Measurements from ENCODE around the gene EDEM2.

DNA sequence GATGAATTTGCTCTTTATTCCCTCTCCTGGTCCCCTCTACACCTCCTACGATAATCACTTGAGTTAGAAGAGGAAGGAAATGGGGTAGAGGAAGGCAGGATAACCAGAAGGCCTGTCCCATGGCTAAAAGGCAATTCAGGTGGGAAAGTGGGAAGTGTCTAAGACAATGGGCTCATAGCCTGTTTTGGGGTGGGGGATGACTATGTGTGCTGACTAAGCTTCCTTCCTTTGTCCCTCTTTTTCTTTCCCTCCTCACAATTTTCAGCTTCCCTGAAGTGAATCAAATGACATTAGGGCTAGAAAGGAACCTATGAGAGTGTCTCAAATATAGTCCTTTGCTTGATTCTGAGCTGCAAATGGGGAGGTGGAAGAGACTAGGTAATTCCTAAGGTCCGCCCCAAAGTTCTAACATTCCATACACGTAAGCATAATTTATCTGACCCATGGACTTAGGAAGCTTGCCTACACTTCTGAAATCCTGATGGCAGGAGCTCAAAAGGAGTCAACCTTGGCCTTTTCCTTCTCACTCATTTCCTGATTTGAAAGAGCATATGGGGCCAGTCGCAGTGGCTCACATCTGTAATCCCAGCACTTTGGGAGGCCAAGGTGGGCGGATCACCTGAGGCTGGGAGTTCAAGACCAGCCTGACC, 24.3 kb downstream of the EDEM2 start:
- TF ChIP-seq, protein P1, sequence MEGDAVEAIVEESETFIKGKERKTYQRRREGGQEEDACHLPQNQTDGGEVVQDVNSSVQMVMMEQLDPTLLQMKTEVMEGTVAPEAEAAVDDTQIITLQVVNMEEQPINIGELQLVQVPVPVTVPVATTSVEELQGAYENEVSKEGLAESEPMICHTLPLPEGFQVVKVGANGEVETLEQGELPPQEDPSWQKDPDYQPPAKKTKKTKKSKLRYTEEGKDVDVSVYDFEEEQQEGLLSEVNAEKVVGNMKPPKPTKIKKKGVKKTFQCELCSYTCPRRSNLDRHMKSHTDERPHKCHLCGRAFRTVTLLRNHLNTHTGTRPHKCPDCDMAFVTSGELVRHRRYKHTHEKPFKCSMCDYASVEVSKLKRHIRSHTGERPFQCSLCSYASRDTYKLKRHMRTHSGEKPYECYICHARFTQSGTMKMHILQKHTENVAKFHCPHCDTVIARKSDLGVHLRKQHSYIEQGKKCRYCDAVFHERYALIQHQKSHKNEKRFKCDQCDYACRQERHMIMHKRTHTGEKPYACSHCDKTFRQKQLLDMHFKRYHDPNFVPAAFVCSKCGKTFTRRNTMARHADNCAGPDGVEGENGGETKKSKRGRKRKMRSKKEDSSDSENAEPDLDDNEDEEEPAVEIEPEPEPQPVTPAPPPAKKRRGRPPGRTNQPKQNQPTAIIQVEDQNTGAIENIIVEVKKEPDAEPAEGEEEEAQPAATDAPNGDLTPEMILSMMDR (IDR thresholded peaks at IDR 0.05 in 2 of 3, conservative IDR thresholded peaks at IDR 0.05 in 1 of 3; ENCODE audit: borderline replicate concordance in 1 of 3, insufficient read depth in 1 of 3, low read depth in 2 of 3, low read length in 2 of 3): no peak
- TF ChIP-seq EZH2 (IDR thresholded peaks at IDR 0.05) (no peak), CEBPB (IDR thresholded peaks at IDR 0.05; ENCODE audit: low read depth) (no peak)

Measured in HCT116 (cell line).